B cell (primary cell): ENCODE measurements around the gene SUMO2. TPM values are rescaled to one million over a fixed set of nuclear protein-coding genes. Genes with fewer than 3 reads are reported as not detected.
"Not testable (repeated sequence)": the region's sequence is repeated elsewhere in the genome, so short reads cannot be mapped to it uniquely, and the experiment has no call there.

ENCODE experiments used
- ATAC-seq: fragments of 200-7000 bp; cut with Tn5 transposase; one replicate; pipeline ENCODE4 v1.10.0; 2021; ENCODE audit warnings: low read depth, mild to moderate bottlenecking, moderate number of reproducible peaks, moderate library complexity
- CTCF ChIA-PET: fragments of 350-600 bp; sonication (Branson Sonifier 250); formaldehyde crosslinking; loops from one replicate; lab custom pipeline; 2021; ENCODE audit warnings: antibody characterized with exemption, inconsistent platforms; lab: Charles Lee
- POLR2A ChIA-PET: fragments of 350-600 bp; sonication (Branson Sonifier 250); formaldehyde crosslinking; loops from one replicate; lab custom pipeline; 2021; ENCODE audit warnings: antibody characterized with exemption; lab: Charles Lee
- DNase-seq: peaks from one replicate; pipeline ENCODE4 v3.0.0; 2013
- H2AFZ ChIP-seq: 2 replicates; pipeline ENCODE4 v1.6.1; 2012; ENCODE audit warnings: mild to moderate bottlenecking, low read depth, low read length; ENCODE audit not compliant: insufficient read depth, poor library complexity, severe bottlenecking
- H3K27ac ChIP-seq, 2 donors: 1 replicate in 1 of 2; 2 replicates in 1 of 2; pipeline ENCODE4 v1.5.1; 2012 to 2013; ENCODE audit warnings: low read length in 2 of 2, mild to moderate bottlenecking in 2 of 2, moderate library complexity in 1 of 2
- H3K27me3 ChIP-seq, 4 experiments: fragments of 200-600 bp in 1 of 4; sonication (generic) in 1 of 4; replicated peaks in 1 of 4; 1 replicate in 2 of 4; 2 replicates in 2 of 4; pipeline versions ENCODE4 v1.6.1 to v1.7.0; 2013 to 2016; ENCODE audit warnings: low read length in 3 of 4, mild to moderate bottlenecking in 2 of 4, mixed read lengths in 1 of 4, moderate library complexity in 1 of 4; ENCODE audit not compliant: insufficient read depth in 4 of 4, control insufficient read depth in 3 of 4; ENCODE audit errors: control extremely low read depth in 1 of 4
- H3K36me3 ChIP-seq, 2 experiments: replicated peaks in 1 of 2; 1 replicate in 1 of 2; 2 replicates in 1 of 2; pipeline versions ENCODE4 v1.6.1 to v1.7.1; 2013; ENCODE audit warnings: low read length in 1 of 2; ENCODE audit not compliant: insufficient read depth in 2 of 2, control insufficient read depth in 1 of 2; ENCODE audit errors: control extremely low read depth in 1 of 2, extremely low read depth in 1 of 2
- H3K4me1 ChIP-seq, 2 donors: fragments of 200-600 bp in 1 of 2; sonication (generic) in 1 of 2; 1 replicate in 1 of 2; 2 replicates in 1 of 2; pipeline versions ENCODE4 v1.5.1 to v1.6.1; 2013 to 2017; ENCODE audit warnings: low read length in 2 of 2; ENCODE audit not compliant: control insufficient read depth in 2 of 2, insufficient read depth in 2 of 2
- H3K4me2 ChIP-seq: replicated peaks from 2 replicates; pipeline ENCODE3; 2012; ENCODE audit warnings: mild to moderate bottlenecking, low read depth, low read length; ENCODE audit not compliant: poor library complexity, severe bottlenecking
- H3K4me3 ChIP-seq, 5 experiments: fragments of 200-600 bp in 1 of 5; sonication (generic) in 1 of 5; 1 replicate in 3 of 5; 2 replicates in 2 of 5; pipeline versions ENCODE4 v1.5.1 to v1.7.0; 2011 to 2016; ENCODE audit warnings: low read length in 4 of 5, mild to moderate bottlenecking in 4 of 5, low read depth in 2 of 5, control low read depth in 1 of 5, moderate library complexity in 1 of 5; ENCODE audit not compliant: insufficient read depth in 1 of 5; ENCODE audit errors: control extremely low read depth in 1 of 5, extremely low read depth in 1 of 5
- H3K79me2 ChIP-seq: fragments of 200-600 bp; sonication (generic); one replicate; pipeline ENCODE4 v1.6.0; 2016; ENCODE audit warnings: low read length; ENCODE audit not compliant: control insufficient read depth, insufficient read depth
- H3K9ac ChIP-seq: fragments of 200-600 bp; sonication (generic); 2 replicates; pipeline ENCODE4 v1.6.1; 2017; ENCODE audit warnings: mild to moderate bottlenecking, low read length, moderate library complexity
- H3K9me3 ChIP-seq, 3 donors: one replicate each; pipeline versions ENCODE4 v1.6.1 to v1.7.1; 2013; ENCODE audit warnings: low read length in 2 of 3; ENCODE audit not compliant: control insufficient read depth in 2 of 3, insufficient read depth in 1 of 3; ENCODE audit errors: control extremely low read depth in 1 of 3
- H4K20me1 ChIP-seq: 2 replicates; pipeline ENCODE4 v1.6.0; 2012; ENCODE audit warnings: mild to moderate bottlenecking, low read length; ENCODE audit not compliant: insufficient read depth, control insufficient read depth, poor library complexity, severe bottlenecking
- H3K27ac Mint-ChIP-seq: one replicate; pipeline ENCODE4 v1.8.0; 2021; ENCODE audit warnings: mixed read lengths
- H3K27me3 Mint-ChIP-seq: one replicate; pipeline ENCODE4 v1.8.0; 2021; ENCODE audit warnings: mixed read lengths
- H3K4me1 Mint-ChIP-seq: one replicate; pipeline ENCODE4 v1.8.0; 2021; ENCODE audit warnings: mixed read lengths
- H3K4me3 Mint-ChIP-seq: one replicate; pipeline ENCODE4 v1.8.0; 2021; ENCODE audit warnings: mixed read lengths
- H3K9me3 Mint-ChIP-seq: one replicate; pipeline ENCODE4 v1.8.0; 2022; ENCODE audit warnings: mixed read lengths; ENCODE audit not compliant: insufficient read depth
- CTCF ChIP-seq: fragments of 200-600 bp; IDR thresholded peaks from one replicate; pipeline ENCODE4 v1.8.0; 2022; ENCODE audit warnings: antibody characterized with exemption, mild to moderate bottlenecking
- EZH2 ChIP-seq: IDR thresholded peaks from 2 replicates; pipeline ENCODE4 v1.6.1; 2012; ENCODE audit warnings: borderline replicate concordance, low read depth, mild to moderate bottlenecking, moderate library complexity, low read length; ENCODE audit not compliant: insufficient read depth, poor library complexity, severe bottlenecking
- WGBS: methylation state at CpG from one replicate; pipeline ENCODE4 v1.1.5; 2013; ENCODE audit warnings: missing lambda C conversion rate; ENCODE audit not compliant: insufficient coverage; 5-methylcytosine and 5-hydroxymethylcytosine counted together
- intact Hi-C: fragments of 100-400 bp; cut with micrococcal nuclease; formaldehyde crosslinking; loops from one replicate; pipeline ENCODE4 v1.10.0; 2022
- polyA plus RNA-seq: library from polyadenylated mRNA; depleted of rRNA; stranded (reverse); fragments of >200 nt; gene quantifications from 2 replicates; pipeline ENCODE4 v1.2.3, GENCODE V29; 2012
- total RNA-seq, 2 donors: library from RNA; stranded (reverse); fragments of 120-200 nt in 1 of 2; gene quantifications; 1 replicate in 1 of 2; 2 replicates in 1 of 2; pipeline versions ENCODE4 v1.2.3 to v1.2.4, GENCODE V29; 2013 to 2022

SUMO2 gene
- total and polyA plus RNA-seq, 2 donors (not counting 1 experiment from before 2014, with no cell fraction given) = 35.1 to 229 TPM

DNA sequence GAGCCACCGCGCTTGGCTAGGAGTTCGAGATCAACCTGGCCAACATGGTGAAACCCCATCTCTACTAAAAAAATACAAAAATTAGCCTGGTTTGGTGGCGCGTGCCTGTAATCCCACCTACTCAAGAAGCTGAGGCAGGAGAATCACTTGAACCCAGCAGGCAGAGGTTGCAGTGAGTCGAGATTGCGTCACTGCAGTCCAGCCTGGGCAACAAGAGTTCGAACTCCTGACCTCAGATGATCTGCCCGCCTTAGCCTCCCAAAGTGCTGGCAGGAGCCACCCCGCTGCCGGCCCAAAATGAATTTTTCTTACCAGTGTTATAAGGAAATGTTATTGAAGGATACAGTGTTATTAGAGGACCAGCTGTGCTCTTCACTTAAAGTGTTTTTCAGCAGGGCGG lies 25.0 kb upstream of the SUMO2 start:
- H3K27ac Mint-ChIP-seq = no peak overlapping the region
- H3K9me3 Mint-ChIP-seq = no peaks in the 10 kb centered on the region
- H3K4me3 Mint-ChIP-seq = peak overlapping the region; percentile 52
- ATAC-seq (no peak), DNase-seq (no peak)
- no peak overlapping the region for H3K4me2 ChIP-seq
- no peaks in the 10 kb centered on the region for H3K9me3 ChIP-seq
- peaks cover 50% of the 10 kb centered on the region for H3K79me2 ChIP-seq
- peaks cover 9 to 21% of the 10 kb centered on the region in 2 donors for H3K4me1 ChIP-seq
- H3K27ac ChIP-seq = no peak overlapping the region
- peaks cover 6% of the 10 kb centered on the region for H4K20me1 ChIP-seq
- CTCF ChIA-PET = interaction anchor here (0.8 to 1.2 kb wide), 2 partner anchors 42 to 195 kb away, joined by 3 read pairs; partner anchors contain the start of gene MRPL58
- no peak overlapping the region for H3K9ac ChIP-seq
- WGBS = 89% methylated on average over 12 of the region's 12 CpGs
- no peak overlapping the region for H2AFZ ChIP-seq
- H3K36me3 ChIP-seq = peaks cover 0 to 26% of the 10 kb centered on the region in 2 experiments
- TF ChIP-seq CTCF = no peak
- no peak for TF ChIP-seq EZH2
- no peaks in the 10 kb centered on the region for H3K27me3 ChIP-seq
- no peak overlapping the region for H3K4me3 ChIP-seq
- POLR2A ChIA-PET = interaction anchor here (0.6 kb wide), 2 partner anchors 30 to 99 kb away, joined by 4 read pairs; no protein-coding TSS in a partner anchor
- no peaks in the 10 kb centered on the region for H3K27me3 Mint-ChIP-seq
- intact Hi-C loops = loop anchor here (10.0 kb wide), 1 partner anchor 163 kb away; the partner anchor contains the start of genes ATP5PD and KCTD2
- peaks cover 21% of the 10 kb centered on the region for H3K4me1 Mint-ChIP-seq

- Mint-ChIP-seq H3K4me3 (peak overlapping the region; percentile 99), H3K4me1 (peaks cover 21% of the 10 kb centered on the region)
- H2AFZ ChIP-seq, ATAC-seq, H3K27ac ChIP-seq, POLR2A ChIA-PET, H3K9ac ChIP-seq, H3K27me3 ChIP-seq, H3K27ac Mint-ChIP-seq, H3K9me3 Mint-ChIP-seq, H3K9me3 ChIP-seq, H4K20me1 ChIP-seq, H3K27me3 Mint-ChIP-seq, DNase-seq, H3K4me3 ChIP-seq: not testable (repeated sequence)
- Histone ChIP-seq H3K79me2 (peaks cover 45% of the 10 kb centered on the region), H3K4me1 (peaks cover 9 to 21% of the 10 kb centered on the region in 2 donors), H3K4me2 (peak overlapping the region; percentile 89), H3K36me3 (peaks cover 0 to 19% of the 10 kb centered on the region in 2 experiments)
- WGBS = 92% methylated on average over 6 of the region's 8 CpGs
- CTCF ChIA-PET = interaction anchor here (0.8 to 8.7 kb wide), 5 partner anchors 42 to 245 kb away, joined by 3 to 249 read pairs (median 4); partner anchors contain the start of genes ARMC7, MIF4GD and MRPL58
- intact Hi-C loops = loop anchor here (10.0 kb wide), 1 partner anchor 162 kb away; the partner anchor contains the start of genes ATP5PD and KCTD2
Measured at GRCh38 chr17:75207050-75207407, 24.3 kb upstream of the SUMO2 start.
